RCC 7860 (cell line): Measurements from ENCODE around the gene TSPEAR.

Experiments used
- DNase-seq: peaks from one replicate; pipeline ENCODE4 v3.0.0-alpha.2; 2015; ENCODE audit warnings: low spot score
- FAIRE-seq: peaks from 2 replicates; lab custom pipeline; 2012; peaks lifted over from hg19 to GRCh38; lab: Jason Lieb, UNC

TSPEAR gene

GRCh38 chr21:44459712-44460440 lies 251.5 kb downstream of the TSPEAR start:
- DNase-seq = no peak
- no peak for FAIRE-seq

GRCh38 chr21:44458971-44459711 lies 252.2 kb downstream of the TSPEAR start:
- no peak for FAIRE-seq

GRCh38 chr21:44456915-44457736 lies 254.2 kb downstream of the TSPEAR start:
- FAIRE-seq (no peak), DNase-seq (no peak)

More at GRCh38 chr21:44458971-44459711, 252.2 kb downstream of the TSPEAR start:
- DNase-seq = no peak

GRCh38 chr21:44456214-44456914 lies 255.0 kb downstream of the TSPEAR start:
- FAIRE-seq = no peak
- no peak for DNase-seq

GRCh38 chr21:44455524-44456213 lies 255.7 kb downstream of the TSPEAR start:
- DNase-seq (no peak), FAIRE-seq (no peak)

GRCh38 chr21:44454747-44455523 lies 256.4 kb downstream of the TSPEAR start, which contains the start of gene LRRC3:
Gene LRRC3, plus strand, starts transcription at chr21:44455510. Its CDS starts 1,135 bp downstream, at chr21:44456645.
- FAIRE-seq (no peak), DNase-seq (no peak)

GRCh38 chr21:44454058-44454457 lies 257.3 kb downstream of the TSPEAR start:
- FAIRE-seq = no peak
- no peak for DNase-seq

GRCh38 chr21:44453120-44453519 lies 258.3 kb downstream of the TSPEAR start:
- no peak for DNase-seq
- FAIRE-seq = no peak

GRCh38 chr21:44450999-44451398 lies 260.4 kb downstream of the TSPEAR start:
- DNase-seq = no peak
- FAIRE-seq = no peak

GRCh38 chr21:44450402-44450801 lies 261.0 kb downstream of the TSPEAR start:
- no peak for FAIRE-seq
- no peak for DNase-seq

GRCh38 chr21:44449473-44450363 lies 261.7 kb downstream of the TSPEAR start:
- FAIRE-seq (no peak), DNase-seq (no peak)

- DNase-seq (no peak), FAIRE-seq (no peak)
Observed at GRCh38 chr21:44448651-44449131, 262.7 kb downstream of the TSPEAR start.
